A549 (cell line): ENCODE measurements around the gene SNRK.

ENCODE experiments used
- FOSL2 ChIP-seq, 2 experiments: fragments of 450-650 bp in 1 of 2; fragments of >200 bp in 1 of 2; sonication (Bioruptor Twin) in 1 of 2; formaldehyde crosslinking; IDR thresholded peaks; 2 replicates each; pipeline versions ENCODE4 v1.5.0 to v1.6.1; 2016 to 2020; ENCODE audit warnings: mild to moderate bottlenecking in 1 of 2, moderate library complexity in 1 of 2
- HOXA7 ChIP-seq: fragments of 250-450 bp; sonication (Bioruptor Pico); IDR thresholded peaks from 2 replicates; pipeline ENCODE4 v1.5.0; 2020; ENCODE audit warnings: mild to moderate bottlenecking, moderate library complexity
- NFE2L2 ChIP-seq: fragments of 150-350 bp; conservative IDR thresholded peaks from 2 replicates; pipeline ENCODE4 v1.6.1; 2014; ENCODE audit warnings: low read length
- NR3C1 ChIP-seq: fragments of >200 bp; sonication (Bioruptor Twin); formaldehyde crosslinking; IDR thresholded peaks from 3 replicates; pipeline ENCODE4 v1.6.1; 2017
- POLR2A ChIP-seq: IDR thresholded peaks from 2 replicates; pipeline ENCODE4 v1.6.1; 2012; ENCODE audit warnings: mild to moderate bottlenecking, low read length
- TF ChIP-seq, protein P1 (sequence below): fragments of >200 bp; sonication (Bioruptor Twin); formaldehyde crosslinking; IDR thresholded peaks from 3 replicates; pipeline ENCODE4 v1.6.1; 2016
- TF ChIP-seq, protein P2 (sequence below): fragments of 200-600 bp; sonication (generic); IDR thresholded peaks from 2 replicates; pipeline ENCODE4 v1.6.1; 2016; ENCODE audit warnings: antibody characterized with exemption, mild to moderate bottlenecking, moderate library complexity
- TF ChIP-seq, protein P3 (sequence below): fragments of >200 bp; sonication (Bioruptor Twin); formaldehyde crosslinking; IDR thresholded peaks from 3 replicates; pipeline ENCODE4 v1.5.1; 2016
- TF ChIP-seq, protein P4 (sequence below): fragments of 250-450 bp; sonication (Bioruptor Pico); IDR thresholded peaks from 2 replicates; pipeline ENCODE4 v1.5.0; 2021; ENCODE audit warnings: mild to moderate bottlenecking, moderate library complexity, borderline replicate concordance
- TF ChIP-seq, protein P5 (sequence below): IDR thresholded peaks from 2 replicates; pipeline ENCODE4 v1.6.1; 2012

DNA sequence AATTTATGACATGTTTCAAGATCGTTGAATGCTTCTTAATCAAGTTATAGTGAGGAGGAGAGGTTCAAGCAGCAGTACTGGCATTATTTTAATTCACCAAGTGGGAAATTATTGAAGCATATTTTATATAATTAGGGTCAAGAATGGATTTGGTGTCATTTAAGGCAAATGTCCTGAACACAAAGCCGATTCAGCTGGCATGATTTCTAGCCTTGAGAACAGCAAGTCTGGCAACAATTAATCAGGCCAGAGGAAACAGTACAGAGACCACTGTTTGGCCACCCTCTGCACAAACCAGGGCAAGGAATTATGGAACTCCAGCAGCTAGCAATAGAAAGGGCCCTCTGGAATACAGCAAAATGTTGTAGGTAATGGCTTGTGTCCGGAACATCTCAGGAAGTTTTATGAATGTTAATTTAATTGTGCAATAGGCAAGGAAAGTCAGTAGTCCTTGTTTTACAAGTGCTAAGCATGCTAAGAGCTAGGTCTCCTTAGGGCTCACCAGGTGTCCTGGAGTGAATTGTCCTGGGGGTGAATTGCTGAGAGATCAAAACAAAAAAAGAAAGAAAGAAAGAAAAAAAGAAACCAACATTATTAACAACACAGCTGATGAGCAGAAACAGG, 38.7 kb upstream of the SNRK start:
- TF ChIP-seq, protein P1, sequence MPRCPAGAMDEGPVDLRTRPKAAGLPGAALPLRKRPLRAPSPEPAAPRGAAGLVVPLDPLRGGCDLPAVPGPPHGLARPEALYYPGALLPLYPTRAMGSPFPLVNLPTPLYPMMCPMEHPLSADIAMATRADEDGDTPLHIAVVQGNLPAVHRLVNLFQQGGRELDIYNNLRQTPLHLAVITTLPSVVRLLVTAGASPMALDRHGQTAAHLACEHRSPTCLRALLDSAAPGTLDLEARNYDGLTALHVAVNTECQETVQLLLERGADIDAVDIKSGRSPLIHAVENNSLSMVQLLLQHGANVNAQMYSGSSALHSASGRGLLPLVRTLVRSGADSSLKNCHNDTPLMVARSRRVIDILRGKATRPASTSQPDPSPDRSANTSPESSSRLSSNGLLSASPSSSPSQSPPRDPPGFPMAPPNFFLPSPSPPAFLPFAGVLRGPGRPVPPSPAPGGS: no peak
- TF ChIP-seq, protein P2, sequence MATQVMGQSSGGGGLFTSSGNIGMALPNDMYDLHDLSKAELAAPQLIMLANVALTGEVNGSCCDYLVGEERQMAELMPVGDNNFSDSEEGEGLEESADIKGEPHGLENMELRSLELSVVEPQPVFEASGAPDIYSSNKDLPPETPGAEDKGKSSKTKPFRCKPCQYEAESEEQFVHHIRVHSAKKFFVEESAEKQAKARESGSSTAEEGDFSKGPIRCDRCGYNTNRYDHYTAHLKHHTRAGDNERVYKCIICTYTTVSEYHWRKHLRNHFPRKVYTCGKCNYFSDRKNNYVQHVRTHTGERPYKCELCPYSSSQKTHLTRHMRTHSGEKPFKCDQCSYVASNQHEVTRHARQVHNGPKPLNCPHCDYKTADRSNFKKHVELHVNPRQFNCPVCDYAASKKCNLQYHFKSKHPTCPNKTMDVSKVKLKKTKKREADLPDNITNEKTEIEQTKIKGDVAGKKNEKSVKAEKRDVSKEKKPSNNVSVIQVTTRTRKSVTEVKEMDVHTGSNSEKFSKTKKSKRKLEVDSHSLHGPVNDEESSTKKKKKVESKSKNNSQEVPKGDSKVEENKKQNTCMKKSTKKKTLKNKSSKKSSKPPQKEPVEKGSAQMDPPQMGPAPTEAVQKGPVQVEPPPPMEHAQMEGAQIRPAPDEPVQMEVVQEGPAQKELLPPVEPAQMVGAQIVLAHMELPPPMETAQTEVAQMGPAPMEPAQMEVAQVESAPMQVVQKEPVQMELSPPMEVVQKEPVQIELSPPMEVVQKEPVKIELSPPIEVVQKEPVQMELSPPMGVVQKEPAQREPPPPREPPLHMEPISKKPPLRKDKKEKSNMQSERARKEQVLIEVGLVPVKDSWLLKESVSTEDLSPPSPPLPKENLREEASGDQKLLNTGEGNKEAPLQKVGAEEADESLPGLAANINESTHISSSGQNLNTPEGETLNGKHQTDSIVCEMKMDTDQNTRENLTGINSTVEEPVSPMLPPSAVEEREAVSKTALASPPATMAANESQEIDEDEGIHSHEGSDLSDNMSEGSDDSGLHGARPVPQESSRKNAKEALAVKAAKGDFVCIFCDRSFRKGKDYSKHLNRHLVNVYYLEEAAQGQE: no peak
- TF ChIP-seq POLR2A (no peak), FOSL2 (IDR thresholded peaks at IDR 0.05) (no peak), FOSL2 (CRISPR knock-in tag; IDR thresholded peaks at IDR 0.05) (no peak), HOXA7 (CRISPR knock-in tag) (no peak), NFE2L2 (no peak), NR3C1 (no peak)
- TF ChIP-seq, protein P3, sequence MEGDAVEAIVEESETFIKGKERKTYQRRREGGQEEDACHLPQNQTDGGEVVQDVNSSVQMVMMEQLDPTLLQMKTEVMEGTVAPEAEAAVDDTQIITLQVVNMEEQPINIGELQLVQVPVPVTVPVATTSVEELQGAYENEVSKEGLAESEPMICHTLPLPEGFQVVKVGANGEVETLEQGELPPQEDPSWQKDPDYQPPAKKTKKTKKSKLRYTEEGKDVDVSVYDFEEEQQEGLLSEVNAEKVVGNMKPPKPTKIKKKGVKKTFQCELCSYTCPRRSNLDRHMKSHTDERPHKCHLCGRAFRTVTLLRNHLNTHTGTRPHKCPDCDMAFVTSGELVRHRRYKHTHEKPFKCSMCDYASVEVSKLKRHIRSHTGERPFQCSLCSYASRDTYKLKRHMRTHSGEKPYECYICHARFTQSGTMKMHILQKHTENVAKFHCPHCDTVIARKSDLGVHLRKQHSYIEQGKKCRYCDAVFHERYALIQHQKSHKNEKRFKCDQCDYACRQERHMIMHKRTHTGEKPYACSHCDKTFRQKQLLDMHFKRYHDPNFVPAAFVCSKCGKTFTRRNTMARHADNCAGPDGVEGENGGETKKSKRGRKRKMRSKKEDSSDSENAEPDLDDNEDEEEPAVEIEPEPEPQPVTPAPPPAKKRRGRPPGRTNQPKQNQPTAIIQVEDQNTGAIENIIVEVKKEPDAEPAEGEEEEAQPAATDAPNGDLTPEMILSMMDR: no peak
- TF ChIP-seq, protein P4, sequence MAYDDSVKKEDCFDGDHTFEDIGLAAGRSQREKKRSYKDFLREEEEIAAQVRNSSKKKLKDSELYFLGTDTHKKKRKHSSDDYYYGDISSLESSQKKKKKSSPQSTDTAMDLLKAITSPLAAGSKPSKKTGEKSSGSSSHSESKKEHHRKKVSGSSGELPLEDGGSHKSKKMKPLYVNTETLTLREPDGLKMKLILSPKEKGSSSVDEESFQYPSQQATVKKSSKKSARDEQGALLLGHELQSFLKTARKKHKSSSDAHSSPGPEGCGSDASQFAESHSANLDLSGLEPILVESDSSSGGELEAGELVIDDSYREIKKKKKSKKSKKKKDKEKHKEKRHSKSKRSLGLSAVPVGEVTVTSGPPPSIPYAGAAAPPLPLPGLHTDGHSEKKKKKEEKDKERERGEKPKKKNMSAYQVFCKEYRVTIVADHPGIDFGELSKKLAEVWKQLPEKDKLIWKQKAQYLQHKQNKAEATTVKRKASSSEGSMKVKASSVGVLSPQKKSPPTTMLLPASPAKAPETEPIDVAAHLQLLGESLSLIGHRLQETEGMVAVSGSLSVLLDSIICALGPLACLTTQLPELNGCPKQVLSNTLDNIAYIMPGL (CRISPR knock-in tag): no peak
- TF ChIP-seq, protein P5, sequence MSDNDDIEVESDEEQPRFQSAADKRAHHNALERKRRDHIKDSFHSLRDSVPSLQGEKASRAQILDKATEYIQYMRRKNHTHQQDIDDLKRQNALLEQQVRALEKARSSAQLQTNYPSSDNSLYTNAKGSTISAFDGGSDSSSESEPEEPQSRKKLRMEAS: no peak
